ENCODE data around the gene ATF3. TPM values are rescaled to one million over a fixed set of nuclear protein-coding genes. Genes with fewer than 3 reads are reported as not detected.

ATF3 gene
- total RNA-seq, 1 donor from 2014 or later = 16.8 TPM

- no peak overlapping the region for H3K27ac Mint-ChIP-seq
- H3K9me3 Mint-ChIP-seq = no peaks in the 10 kb centered on the region
- ChIA-PET CTCF (no interaction called here), POLR2A (no interaction called here)
- H3K4me3 Mint-ChIP-seq = no peak overlapping the region
- no peak for DNase-seq
- peaks cover 31% of the 10 kb centered on the region for H3K36me3 Mint-ChIP-seq (ENCODE audit: low read depth)
- TF ChIP-seq CTCF (IDR thresholded peaks at IDR 0.05) = no peak
- intact Hi-C loops (cut with micrococcal nuclease) = no loop called here
- no peak for ATAC-seq (ENCODE audit: low read depth)
- peaks cover 10% of the 10 kb centered on the region for H3K27me3 Mint-ChIP-seq
- no peaks in the 10 kb centered on the region for H3K4me1 Mint-ChIP-seq
Measured at GRCh38 chr1:212620293-212620692, 11.7 kb downstream of the ATF3 start.

DNA sequence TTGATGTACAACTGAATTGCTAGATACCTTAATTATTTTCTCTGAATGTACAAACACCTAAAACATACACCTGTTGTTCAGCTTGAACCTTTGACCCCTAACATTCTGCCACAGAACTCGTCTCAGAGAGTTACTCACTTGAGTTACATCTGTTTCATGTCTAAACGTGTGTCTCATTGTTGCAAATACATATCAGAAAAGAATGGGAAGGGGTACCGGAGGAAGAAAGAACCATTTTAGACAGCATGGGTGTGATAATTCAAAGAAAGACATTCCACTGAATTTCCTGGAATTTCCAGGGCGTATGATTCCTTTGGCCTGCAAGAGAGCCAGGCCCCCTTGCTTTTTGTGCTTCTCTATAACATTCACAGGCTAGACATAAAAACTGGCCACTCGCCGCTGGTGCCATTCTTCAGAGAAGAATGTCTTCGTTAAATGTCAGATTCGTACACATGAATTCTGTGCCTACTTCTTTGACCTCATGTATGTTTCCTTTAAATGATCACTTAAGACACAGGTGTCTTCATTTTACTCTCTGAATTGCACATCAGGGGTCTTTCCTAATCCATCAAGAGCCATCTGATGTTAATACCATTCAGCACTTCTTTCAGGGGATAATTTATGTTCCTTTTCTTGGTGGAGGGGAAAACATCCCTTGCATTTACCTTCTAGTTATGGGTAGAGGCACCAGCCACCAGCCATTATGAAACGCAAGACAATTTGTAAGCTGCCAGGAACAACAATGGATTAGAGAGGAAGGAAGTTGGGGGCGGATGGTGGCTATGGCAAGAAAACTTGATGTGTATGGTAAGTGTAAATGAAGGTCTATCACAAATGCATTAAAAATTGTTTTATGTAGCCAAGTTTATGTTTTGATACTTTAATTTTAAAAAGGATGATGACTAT is 12.7 kb downstream of the ATF3 start:
- Mint-ChIP-seq H3K9me3 (no peaks in the 10 kb centered on the region), H3K4me1 (no peaks in the 10 kb centered on the region), H3K27me3 (peaks cover 14% of the 10 kb centered on the region), H3K27ac (no peak overlapping the region), H3K36me3 (ENCODE audit: low read depth) (peaks cover 31% of the 10 kb centered on the region), H3K4me3 (no peak overlapping the region)
- CTCF ChIA-PET = no interaction called here
- TF ChIP-seq CTCF (IDR thresholded peaks at IDR 0.05) = no peak
- DNase-seq (no peak), ATAC-seq (ENCODE audit: low read depth) (no peak)
- POLR2A ChIA-PET = no interaction called here
- intact Hi-C loops (cut with micrococcal nuclease) = no loop called here

DNA sequence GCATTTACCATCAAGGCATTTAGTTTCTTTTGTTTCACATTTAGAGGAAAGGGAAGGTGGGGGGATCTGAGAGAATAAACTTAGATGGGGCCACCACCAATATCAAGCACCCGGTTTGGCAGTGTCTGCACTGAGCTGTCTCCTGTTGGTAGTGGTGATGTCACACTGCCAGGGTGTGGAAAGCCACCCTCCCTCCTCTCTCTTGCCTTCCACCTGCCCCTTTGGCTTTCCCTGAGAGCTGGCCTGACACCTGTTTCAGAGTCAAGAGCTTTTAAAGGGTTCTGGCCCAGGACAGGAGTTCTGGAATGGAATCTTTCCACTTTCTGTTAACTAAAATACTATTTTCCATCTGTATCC is 13.4 kb downstream of the ATF3 start:
- ChIA-PET POLR2A (no interaction called here), CTCF (no interaction called here)
- TF ChIP-seq CTCF (IDR thresholded peaks at IDR 0.05) = no peak
- Mint-ChIP-seq H3K36me3 (ENCODE audit: low read depth) (peaks cover 24% of the 10 kb centered on the region), H3K4me1 (no peaks in the 10 kb centered on the region), H3K27ac (no peak overlapping the region), H3K9me3 (no peaks in the 10 kb centered on the region), H3K4me3 (no peak overlapping the region), H3K27me3 (peaks cover 17% of the 10 kb centered on the region)
- intact Hi-C loops (cut with micrococcal nuclease) = no loop called here
- no peak for DNase-seq
- ATAC-seq (ENCODE audit: low read depth) = no peak

GRCh38 chr1:212622467-212622866 is 13.9 kb downstream of the ATF3 start:
- H3K27ac Mint-ChIP-seq = no peak overlapping the region
- H3K4me3 Mint-ChIP-seq = no peak overlapping the region
- intact Hi-C loops (cut with micrococcal nuclease) = no loop called here
- DNase-seq = no peak
- no peak for ATAC-seq (ENCODE audit: low read depth)
- peaks cover 19% of the 10 kb centered on the region for H3K36me3 Mint-ChIP-seq (ENCODE audit: low read depth)
- ChIA-PET POLR2A (no interaction called here), CTCF (interaction anchor here (1.2 kb wide), 1 partner anchor 146 kb away, joined by 3 read pairs; no protein-coding TSS in a partner anchor)
- TF ChIP-seq CTCF (IDR thresholded peaks at IDR 0.05) = no peak
- peaks cover 22% of the 10 kb centered on the region for H3K27me3 Mint-ChIP-seq
- no peaks in the 10 kb centered on the region for H3K4me1 Mint-ChIP-seq
- H3K9me3 Mint-ChIP-seq = no peaks in the 10 kb centered on the region

DNA sequence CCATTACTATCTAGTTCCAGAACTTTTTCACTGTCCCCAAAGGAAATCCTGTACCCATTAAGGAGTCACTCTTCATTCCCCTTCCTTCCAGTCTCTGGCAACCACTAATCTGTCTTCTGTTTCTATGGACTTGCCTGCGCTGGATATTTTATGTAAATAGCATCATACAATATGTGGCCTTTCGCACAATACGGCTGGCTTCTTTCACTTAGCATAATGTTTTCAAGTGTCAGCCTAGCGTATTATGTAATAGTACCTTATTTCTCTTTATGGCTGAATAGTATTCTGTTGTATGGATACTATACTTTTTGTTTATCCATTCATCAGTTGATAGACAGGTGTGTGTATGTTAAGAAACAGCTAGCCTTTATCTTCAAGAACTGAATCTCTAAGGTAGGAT is 14.3 kb downstream of the ATF3 start:
- H3K36me3 Mint-ChIP-seq (ENCODE audit: low read depth) = peaks cover 18% of the 10 kb centered on the region
- no peak overlapping the region for H3K4me3 Mint-ChIP-seq
- no peaks in the 10 kb centered on the region for H3K4me1 Mint-ChIP-seq
- CTCF ChIA-PET = interaction anchor here (1.2 kb wide), 1 partner anchor 146 kb away, joined by 3 read pairs; no protein-coding TSS in a partner anchor
- intact Hi-C loops (cut with micrococcal nuclease) = no loop called here
- POLR2A ChIA-PET = no interaction called here
- no peaks in the 10 kb centered on the region for H3K9me3 Mint-ChIP-seq
- H3K27me3 Mint-ChIP-seq = peaks cover 22% of the 10 kb centered on the region
- no peak overlapping the region for H3K27ac Mint-ChIP-seq
- no peak for ATAC-seq (ENCODE audit: low read depth)
- no peak for TF ChIP-seq CTCF (IDR thresholded peaks at IDR 0.05)
- DNase-seq = no peak

Data from activated B cell treated with CpG ODN at 0.5 μM for 24 hours (primary cell).